ENCODE data around the gene ERBB4. TPM values are rescaled to one million over a fixed set of nuclear protein-coding genes. Genes with fewer than 3 reads are reported as not detected.

The ERBB4 gene
- total RNA-seq, 1 donor from 2014 or later = not detected

GRCh38 chr2:211690736-211691135 is 847.9 kb downstream of the ERBB4 start:
- Mint-ChIP-seq H3K9me3 (peaks cover 3% of the 10 kb centered on the region), H3K27ac (no peak overlapping the region), H3K27me3 (ENCODE audit: insufficient read depth) (no peaks in the 10 kb centered on the region), H3K4me3 (no peak overlapping the region), H3K36me3 (ENCODE audit: low read depth) (no peaks in the 10 kb centered on the region), H3K4me1 (ENCODE audit: low read depth) (no peaks in the 10 kb centered on the region)
- intact Hi-C loops (cut with micrococcal nuclease) = no loop called here
- no peak for DNase-seq (ENCODE audit: low spot score)

GRCh38 chr2:211688196-211688595 is 850.4 kb downstream of the ERBB4 start:
- DNase-seq (ENCODE audit: low spot score) = no peak
- Mint-ChIP-seq H3K27ac (no peak overlapping the region), H3K36me3 (ENCODE audit: low read depth) (no peaks in the 10 kb centered on the region), H3K4me3 (no peak overlapping the region), H3K27me3 (ENCODE audit: insufficient read depth) (no peaks in the 10 kb centered on the region), H3K4me1 (ENCODE audit: low read depth) (no peaks in the 10 kb centered on the region), H3K9me3 (peaks cover 16% of the 10 kb centered on the region)
- intact Hi-C loops (cut with micrococcal nuclease) = no loop called here

- Mint-ChIP-seq H3K36me3 (ENCODE audit: low read depth) (no peaks in the 10 kb centered on the region), H3K9me3 (no peaks in the 10 kb centered on the region), H3K27ac (no peak overlapping the region), H3K4me1 (ENCODE audit: low read depth) (no peaks in the 10 kb centered on the region), H3K4me3 (no peak overlapping the region), H3K27me3 (ENCODE audit: insufficient read depth) (no peaks in the 10 kb centered on the region)
- DNase-seq (ENCODE audit: low spot score) = no peak
- intact Hi-C loops (cut with micrococcal nuclease) = no loop called here
Observed at GRCh38 chr2:211674715-211675114, 863.9 kb downstream of the ERBB4 start.

- DNase-seq (ENCODE audit: low spot score) = no peak
- intact Hi-C loops (cut with micrococcal nuclease) = no loop called here
- H3K27me3 Mint-ChIP-seq (ENCODE audit: insufficient read depth) = no peaks in the 10 kb centered on the region
- H3K4me3 Mint-ChIP-seq = no peak overlapping the region
- H3K36me3 Mint-ChIP-seq (ENCODE audit: low read depth) = no peaks in the 10 kb centered on the region
- no peaks in the 10 kb centered on the region for H3K9me3 Mint-ChIP-seq
- H3K4me1 Mint-ChIP-seq (ENCODE audit: low read depth) = no peaks in the 10 kb centered on the region
- H3K27ac Mint-ChIP-seq = no peak overlapping the region
Observed at GRCh38 chr2:211673133-211673905, 865.3 kb downstream of the ERBB4 start.

- intact Hi-C loops (cut with micrococcal nuclease) = no loop called here
- H3K9me3 Mint-ChIP-seq = no peaks in the 10 kb centered on the region
- DNase-seq (ENCODE audit: low spot score) = no peak
Observed at GRCh38 chr2:211671977-211672376, 866.6 kb downstream of the ERBB4 start.

GRCh38 chr2:211665299-211665698 is 873.3 kb downstream of the ERBB4 start:
- Mint-ChIP-seq H3K9me3 (no peaks in the 10 kb centered on the region), H3K36me3 (ENCODE audit: low read depth) (no peaks in the 10 kb centered on the region), H3K4me1 (ENCODE audit: low read depth) (no peaks in the 10 kb centered on the region), H3K4me3 (no peak overlapping the region), H3K27ac (no peak overlapping the region), H3K27me3 (ENCODE audit: insufficient read depth) (no peaks in the 10 kb centered on the region)
- intact Hi-C loops (cut with micrococcal nuclease) = no loop called here
- DNase-seq (ENCODE audit: low spot score) = no peak

More at GRCh38 chr2:211671977-211672376, 866.6 kb downstream of the ERBB4 start:
- H3K27ac Mint-ChIP-seq = no peak overlapping the region
- H3K4me3 Mint-ChIP-seq = no peak overlapping the region
- H3K36me3 Mint-ChIP-seq (ENCODE audit: low read depth) = no peaks in the 10 kb centered on the region
- H3K27me3 Mint-ChIP-seq (ENCODE audit: insufficient read depth) = no peaks in the 10 kb centered on the region
- H3K4me1 Mint-ChIP-seq (ENCODE audit: low read depth) = no peaks in the 10 kb centered on the region

GRCh38 chr2:211664321-211664720 is 874.3 kb downstream of the ERBB4 start:
- intact Hi-C loops (cut with micrococcal nuclease) = no loop called here
- DNase-seq (ENCODE audit: low spot score) = no peak
- Mint-ChIP-seq H3K4me3 (no peak overlapping the region), H3K9me3 (no peaks in the 10 kb centered on the region), H3K36me3 (ENCODE audit: low read depth) (no peaks in the 10 kb centered on the region), H3K27ac (no peak overlapping the region), H3K27me3 (ENCODE audit: insufficient read depth) (no peaks in the 10 kb centered on the region), H3K4me1 (ENCODE audit: low read depth) (no peaks in the 10 kb centered on the region)

- Mint-ChIP-seq H3K27ac (no peak overlapping the region), H3K27me3 (ENCODE audit: insufficient read depth) (no peaks in the 10 kb centered on the region), H3K4me3 (no peak overlapping the region), H3K9me3 (no peaks in the 10 kb centered on the region), H3K36me3 (ENCODE audit: low read depth) (no peaks in the 10 kb centered on the region), H3K4me1 (ENCODE audit: low read depth) (no peaks in the 10 kb centered on the region)
- DNase-seq (ENCODE audit: low spot score) = no peak
- intact Hi-C loops (cut with micrococcal nuclease) = no loop called here
Observed at GRCh38 chr2:211654211-211654780, 884.3 kb downstream of the ERBB4 start.

- Mint-ChIP-seq H3K4me3 (no peak overlapping the region), H3K4me1 (ENCODE audit: low read depth) (no peaks in the 10 kb centered on the region), H3K9me3 (no peaks in the 10 kb centered on the region), H3K36me3 (ENCODE audit: low read depth) (no peaks in the 10 kb centered on the region), H3K27ac (no peak overlapping the region), H3K27me3 (ENCODE audit: insufficient read depth) (no peaks in the 10 kb centered on the region)
- DNase-seq (ENCODE audit: low spot score) = no peak
- intact Hi-C loops (cut with micrococcal nuclease) = no loop called here
Observed at GRCh38 chr2:211652327-211652726, 886.3 kb downstream of the ERBB4 start.

- Mint-ChIP-seq H3K9me3 (no peaks in the 10 kb centered on the region), H3K27ac (no peak overlapping the region), H3K27me3 (ENCODE audit: insufficient read depth) (no peaks in the 10 kb centered on the region), H3K36me3 (ENCODE audit: low read depth) (no peaks in the 10 kb centered on the region), H3K4me1 (ENCODE audit: low read depth) (no peaks in the 10 kb centered on the region), H3K4me3 (no peak overlapping the region)
- no peak for DNase-seq (ENCODE audit: low spot score)
- intact Hi-C loops (cut with micrococcal nuclease) = no loop called here
Observed at GRCh38 chr2:211649331-211649730, 889.3 kb downstream of the ERBB4 start.

- no peaks in the 10 kb centered on the region for H3K36me3 Mint-ChIP-seq (ENCODE audit: low read depth)
- intact Hi-C loops (cut with micrococcal nuclease) = no loop called here
- no peaks in the 10 kb centered on the region for H3K27me3 Mint-ChIP-seq (ENCODE audit: insufficient read depth)
- H3K4me1 Mint-ChIP-seq (ENCODE audit: low read depth) = no peaks in the 10 kb centered on the region
- peaks cover 4% of the 10 kb centered on the region for H3K9me3 Mint-ChIP-seq
- H3K4me3 Mint-ChIP-seq = no peak overlapping the region
- no peak overlapping the region for H3K27ac Mint-ChIP-seq
- DNase-seq (ENCODE audit: low spot score) = no peak
Observed at GRCh38 chr2:211631503-211631902, 907.1 kb downstream of the ERBB4 start.

- no peak overlapping the region for H3K27ac Mint-ChIP-seq
- no peak overlapping the region for H3K4me3 Mint-ChIP-seq
- H3K4me1 Mint-ChIP-seq (ENCODE audit: low read depth) = no peaks in the 10 kb centered on the region
Observed at GRCh38 chr2:211623096-211623495, 915.5 kb downstream of the ERBB4 start.

GRCh38 chr2:211620986-211621385 is 917.6 kb downstream of the ERBB4 start:
- Mint-ChIP-seq H3K36me3 (ENCODE audit: low read depth) (no peaks in the 10 kb centered on the region), H3K4me3 (no peak overlapping the region), H3K27me3 (ENCODE audit: insufficient read depth) (no peaks in the 10 kb centered on the region), H3K4me1 (ENCODE audit: low read depth) (no peaks in the 10 kb centered on the region), H3K9me3 (no peaks in the 10 kb centered on the region), H3K27ac (no peak overlapping the region)
- no peak for DNase-seq (ENCODE audit: low spot score)
- intact Hi-C loops (cut with micrococcal nuclease) = no loop called here

More at GRCh38 chr2:211623096-211623495, 915.5 kb downstream of the ERBB4 start:
- intact Hi-C loops (cut with micrococcal nuclease) = no loop called here
- Mint-ChIP-seq H3K36me3 (ENCODE audit: low read depth) (no peaks in the 10 kb centered on the region), H3K27me3 (ENCODE audit: insufficient read depth) (no peaks in the 10 kb centered on the region), H3K9me3 (peaks cover 4% of the 10 kb centered on the region)
- DNase-seq (ENCODE audit: low spot score) = no peak

All from activated T-helper 1 cell treated with anti-CD3 and anti-CD28 coated beads, Interleukin-12 subunit alpha, Interleukin-12 subunit beta, Interleukin-2, Interleukin-4 antibody, amounts not matched to agents 30 ng/mL and 10 ng/mL and 1 ng/mL, durations not matched to agents 14 hours and 24 hours and 36 hours (primary cell).